SK-N-SH (cell line): Measurements from ENCODE around the gene KCNC4. TPM values are rescaled to one million over a fixed set of nuclear protein-coding genes. Genes with fewer than 3 reads are reported as not detected.

Experiments
- CTCF ChIA-PET: fragments of 300-600, 350-600 bp; formaldehyde crosslinking; extraction: SDS; loops from one replicate; lab custom pipeline; 2021; lab: Yijun Ruan, JAX
- POLR2A ChIA-PET: fragments of 350-600 bp; sonication (Branson Sonifier 250); formaldehyde crosslinking; extraction: SDS; loops from one replicate; lab custom pipeline; 2020; ENCODE audit warnings: antibody characterized with exemption, inconsistent platforms; lab: Yijun Ruan, JAX
- DNase-seq: peaks from one replicate; pipeline ENCODE4 v3.0.0; 2012
- H2AFZ ChIP-seq: fragments of 200-600 bp; sonication (generic); 2 replicates; pipeline ENCODE4 v1.8.1; 2016; ENCODE audit warnings: antibody characterized with exemption, mild to moderate bottlenecking, low read depth
- H3F3A ChIP-seq: fragments of 200-600 bp; sonication (generic); replicated peaks from 2 replicates; pipeline ENCODE3; 2016; ENCODE audit warnings: antibody characterized with exemption, mild to moderate bottlenecking; ENCODE audit not compliant: insufficient read depth
- H3K27ac ChIP-seq, 2 experiments: fragments of 200-500 bp in 1 of 2; fragments of 200-600 bp in 1 of 2; sonication (Bioruptor generic) in 1 of 2; sonication (generic), shearing (Covaris generic) in 1 of 2; 2 replicates each; pipeline versions ENCODE4 v1.5.1 to v1.6.1; 2014 to 2016; ENCODE audit warnings: low read depth in 2 of 2, inconsistent platforms in 1 of 2, low read length in 1 of 2, mild to moderate bottlenecking in 1 of 2, mixed read lengths in 1 of 2
- H3K27me3 ChIP-seq: fragments of 200-600 bp; sonication (generic), shearing (Covaris generic); 2 replicates; pipeline ENCODE4 v1.6.1; 2016; ENCODE audit warnings: mixed run types; ENCODE audit not compliant: insufficient read depth
- H3K36me3 ChIP-seq, 2 experiments: fragments of 200-500 bp in 1 of 2; fragments of 200-600 bp in 1 of 2; sonication (Bioruptor generic) in 1 of 2; sonication (generic) in 1 of 2; replicated peaks in 1 of 2; 2 replicates each; pipeline versions ENCODE3 to v1.5.1; 2014 to 2016; ENCODE audit warnings: low read length in 1 of 2, mild to moderate bottlenecking in 1 of 2; ENCODE audit not compliant: insufficient read depth in 2 of 2, control insufficient read depth in 1 of 2
- H3K4me1 ChIP-seq, 2 experiments: fragments of 200-500 bp in 1 of 2; fragments of 200-600 bp in 1 of 2; sonication (Bioruptor generic) in 1 of 2; sonication (generic), shearing (Covaris generic) in 1 of 2; 2 replicates each; pipeline versions ENCODE4 v1.5.1 to v1.6.1; 2014 to 2016; ENCODE audit warnings: low read depth in 1 of 2, low read length in 1 of 2, mixed run types in 1 of 2; ENCODE audit not compliant: insufficient read depth in 2 of 2, control insufficient read depth in 1 of 2
- H3K4me2 ChIP-seq: fragments of 200-600 bp; sonication (generic), shearing (Covaris generic); 2 replicates; pipeline ENCODE4 v1.6.1; 2017; ENCODE audit warnings: mixed run types
- H3K4me3 ChIP-seq, 2 experiments: fragments of 200-500 bp in 1 of 2; fragments of 200-600 bp in 1 of 2; sonication (Bioruptor generic) in 1 of 2; sonication (generic), shearing (Covaris generic) in 1 of 2; 2 replicates each; pipeline versions ENCODE4 v1.5.1 to v1.8.1; 2014 to 2016; ENCODE audit warnings: low read depth in 2 of 2, inconsistent platforms in 1 of 2, low read length in 1 of 2, mild to moderate bottlenecking in 1 of 2, mixed read lengths in 1 of 2, moderate library complexity in 1 of 2
- H3K79me2 ChIP-seq: fragments of 200-600 bp; sonication (generic); 2 replicates; pipeline ENCODE4 v1.8.1; 2017; ENCODE audit warnings: mild to moderate bottlenecking; ENCODE audit not compliant: insufficient read depth
- H3K9ac ChIP-seq: fragments of 200-600 bp; sonication (generic); 2 replicates; pipeline ENCODE4 v1.6.1; 2017; ENCODE audit warnings: mixed run types
- H3K9me2 ChIP-seq: fragments of 200-600 bp; sonication (generic); 2 replicates; pipeline ENCODE4 v1.6.1; 2017; ENCODE audit warnings: mixed run types
- H3K9me3 ChIP-seq: fragments of 200-600 bp; sonication (generic); 2 replicates; pipeline ENCODE4 v1.6.1; 2017; ENCODE audit warnings: mixed run types, mild to moderate bottlenecking, moderate library complexity
- H4K20me1 ChIP-seq: fragments of 200-600 bp; sonication (generic); 2 replicates; pipeline ENCODE4 v1.6.1; 2017; ENCODE audit warnings: mild to moderate bottlenecking, mixed run types; ENCODE audit not compliant: insufficient read depth
- ELF1 ChIP-seq: IDR thresholded peaks from 2 replicates; pipeline ENCODE4 v1.4.0; 2012
- EZH2phosphoT487 ChIP-seq: fragments of 200-600 bp; sonication (generic); IDR thresholded peaks from 2 replicates; pipeline ENCODE4 v1.6.1; 2017; ENCODE audit warnings: low read depth, mixed run types, mild to moderate bottlenecking, antibody characterized with exemption, moderate library complexity, borderline replicate concordance
- FOSL2 ChIP-seq: IDR thresholded peaks from 2 replicates; pipeline ENCODE4 v1.4.0; 2012; ENCODE audit warnings: low read depth, mild to moderate bottlenecking, moderate library complexity, borderline replicate concordance
- GATA2 ChIP-seq: sonication (generic); formaldehyde crosslinking; IDR thresholded peaks from 2 replicates; pipeline ENCODE4 v1.5.0; 2020; ENCODE audit warnings: mild to moderate bottlenecking, missing genetic modification reagents
- MEF2A ChIP-seq: IDR thresholded peaks from 2 replicates; pipeline ENCODE4 v1.4.0; 2012; ENCODE audit warnings: low read depth, borderline replicate concordance
- NFIC ChIP-seq: IDR thresholded peaks from 2 replicates; pipeline ENCODE4 v1.4.0; 2012; ENCODE audit warnings: borderline replicate concordance
- NRF1 ChIP-seq: IDR thresholded peaks from 2 replicates; pipeline ENCODE4 v1.6.1; 2012; ENCODE audit warnings: low read depth, mild to moderate bottlenecking, low read length
- POLR2AphosphoS5 ChIP-seq: IDR thresholded peaks from 2 replicates; pipeline ENCODE4 v1.6.1; 2012; ENCODE audit warnings: low read depth, low read length
- RAD21 ChIP-seq: IDR thresholded peaks from 2 replicates; pipeline ENCODE4 v1.6.1; 2012; ENCODE audit warnings: mild to moderate bottlenecking, low read length
- REST ChIP-seq: IDR thresholded peaks from 2 replicates; pipeline ENCODE4 v1.6.1; 2012; ENCODE audit warnings: mild to moderate bottlenecking, low read depth, low read length, moderate library complexity
- RFX5 ChIP-seq: IDR thresholded peaks from 2 replicates; pipeline ENCODE4 v1.6.1; 2012; ENCODE audit warnings: mild to moderate bottlenecking, improper control_type of control experiment, low read length
- RXRA ChIP-seq: IDR thresholded peaks from 2 replicates; pipeline ENCODE4 v1.4.0; 2012; ENCODE audit warnings: low read depth, mild to moderate bottlenecking, borderline replicate concordance
- SIN3A ChIP-seq: IDR thresholded peaks from 2 replicates; pipeline ENCODE4 v1.6.1; 2012; ENCODE audit warnings: low read depth, mild to moderate bottlenecking, low read length, moderate library complexity, borderline replicate concordance
- SMC3 ChIP-seq: IDR thresholded peaks from 2 replicates; pipeline ENCODE4 v1.6.1; 2012; ENCODE audit warnings: low read depth, low read length, improper control_type of control experiment
- TAF1 ChIP-seq: IDR thresholded peaks from 2 replicates; pipeline ENCODE4 v1.6.1; 2012; ENCODE audit warnings: low read depth, mild to moderate bottlenecking, low read length, moderate library complexity, borderline replicate concordance
- TEAD4 ChIP-seq: IDR thresholded peaks from 2 replicates; pipeline ENCODE4 v1.4.0; 2012; ENCODE audit warnings: mild to moderate bottlenecking, borderline replicate concordance; ENCODE audit not compliant: insufficient read depth
- YY1 ChIP-seq: IDR thresholded peaks from 2 replicates; pipeline ENCODE4 v1.4.0; 2012; ENCODE audit warnings: low read depth, mild to moderate bottlenecking
- WGBS: methylation state at CpG from one replicate; pipeline ENCODE4 v1.1.6; 2017; ENCODE audit warnings: low lambda C conversion rate; 5-methylcytosine and 5-hydroxymethylcytosine counted together
- polyA plus RNA-seq, 3 experiments: library from polyadenylated mRNA; depleted of rRNA; stranded (reverse); fragments of >200 nt; gene quantifications; 2 replicates each; pipeline ENCODE4 v1.2.3, GENCODE V29; 2012
- TF ChIP-seq, protein P1 (sequence below): fragments of 200-600 bp; sonication (generic); IDR thresholded peaks from 2 replicates; pipeline ENCODE4 v1.6.1; 2017; ENCODE audit warnings: antibody characterized with exemption, mild to moderate bottlenecking, moderate library complexity

KCNC4 gene
- polyA plus RNA-seq, 1 of the 3 experiments (the other 2 are of a cell fraction) = 0.51 TPM

DNA sequence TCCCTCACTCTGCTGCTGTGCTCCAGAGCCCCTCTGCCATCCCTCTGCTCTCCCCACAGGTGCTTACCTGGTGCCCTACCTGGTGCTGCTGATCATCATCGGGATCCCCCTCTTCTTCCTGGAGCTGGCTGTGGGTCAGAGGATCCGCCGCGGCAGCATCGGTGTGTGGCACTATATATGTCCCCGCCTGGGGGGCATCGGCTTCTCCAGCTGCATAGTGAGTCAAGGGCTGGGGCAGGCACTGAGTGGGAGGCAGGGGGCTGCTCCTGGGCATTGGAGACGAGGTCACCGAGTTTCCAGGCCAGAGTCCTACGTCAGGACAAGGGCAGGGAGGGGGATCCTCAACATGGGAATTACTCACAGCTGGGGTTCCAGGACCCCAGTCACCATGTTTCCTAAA lies 38.1 kb upstream of the KCNC4 start:
- CTCF ChIA-PET = interaction anchor here (0.7 to 6.6 kb wide), 20 partner anchors 8 to 288 kb away, joined by 3 to 30 read pairs (median 5); no protein-coding TSS in a partner anchor
- Histone ChIP-seq H3K4me2 (no peak overlapping the region), H3K4me1 (peaks cover 0 to 80% of the 10 kb centered on the region in 2 experiments; a peak in 2 of 4 replicates)

GRCh38 chr1:110173466-110174105 lies 36.5 kb upstream of the KCNC4 start:
- Histone ChIP-seq H3K4me1 (peaks cover 0 to 80% of the 10 kb centered on the region in 2 experiments; a peak in 2 of 4 replicates), H3K9me2 (no peaks in the 10 kb centered on the region), H3K27me3 (no peaks in the 10 kb centered on the region), H3K9me3 (no peaks in the 10 kb centered on the region), H3K36me3 (no peaks in the 10 kb centered on the region), H3K4me3 (no peak overlapping the region), H3F3A (no peaks in the 10 kb centered on the region), H2AFZ (no peak overlapping the region), H3K79me2 (no peaks in the 10 kb centered on the region), H3K27ac (peak overlapping the region in 1 of 2 experiments; percentile 16; a peak in 2 of 4 replicates), H3K9ac (no peak overlapping the region), H4K20me1 (no peaks in the 10 kb centered on the region), H3K4me2 (no peak overlapping the region)
- ChIA-PET CTCF (interaction anchor here (1.0 to 4.3 kb wide), 8 partner anchors 9 to 139 kb away, joined by 3 to 26 read pairs (median 6); no protein-coding TSS in a partner anchor), POLR2A (no interaction called here)
- 69% methylated on average over 14 of the region's 15 CpGs for WGBS
- no peak for DNase-seq
- TF ChIP-seq SIN3A = no peak
- TF ChIP-seq NRF1 = no peak
- no peak for TF ChIP-seq MEF2A
- TF ChIP-seq REST = no peak
- TF ChIP-seq, protein P1, sequence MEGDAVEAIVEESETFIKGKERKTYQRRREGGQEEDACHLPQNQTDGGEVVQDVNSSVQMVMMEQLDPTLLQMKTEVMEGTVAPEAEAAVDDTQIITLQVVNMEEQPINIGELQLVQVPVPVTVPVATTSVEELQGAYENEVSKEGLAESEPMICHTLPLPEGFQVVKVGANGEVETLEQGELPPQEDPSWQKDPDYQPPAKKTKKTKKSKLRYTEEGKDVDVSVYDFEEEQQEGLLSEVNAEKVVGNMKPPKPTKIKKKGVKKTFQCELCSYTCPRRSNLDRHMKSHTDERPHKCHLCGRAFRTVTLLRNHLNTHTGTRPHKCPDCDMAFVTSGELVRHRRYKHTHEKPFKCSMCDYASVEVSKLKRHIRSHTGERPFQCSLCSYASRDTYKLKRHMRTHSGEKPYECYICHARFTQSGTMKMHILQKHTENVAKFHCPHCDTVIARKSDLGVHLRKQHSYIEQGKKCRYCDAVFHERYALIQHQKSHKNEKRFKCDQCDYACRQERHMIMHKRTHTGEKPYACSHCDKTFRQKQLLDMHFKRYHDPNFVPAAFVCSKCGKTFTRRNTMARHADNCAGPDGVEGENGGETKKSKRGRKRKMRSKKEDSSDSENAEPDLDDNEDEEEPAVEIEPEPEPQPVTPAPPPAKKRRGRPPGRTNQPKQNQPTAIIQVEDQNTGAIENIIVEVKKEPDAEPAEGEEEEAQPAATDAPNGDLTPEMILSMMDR = no peak
- no peak for TF ChIP-seq EZH2phosphoT487
- no peak for TF ChIP-seq RXRA
- TF ChIP-seq RAD21 = no peak
- TF ChIP-seq NFIC = no peak
- no peak for TF ChIP-seq FOSL2
- TF ChIP-seq POLR2AphosphoS5 = no peak
- TF ChIP-seq TEAD4 = no peak
- no peak for TF ChIP-seq YY1
- TF ChIP-seq SMC3 = no peak
- no peak for TF ChIP-seq ELF1

More for the DNA sequence above, 38.1 kb upstream of the KCNC4 start:
- H4K20me1 ChIP-seq = no peaks in the 10 kb centered on the region
- TF ChIP-seq GATA2 = no peak
- TF ChIP-seq TAF1 = no peak
- TF ChIP-seq EZH2phosphoT487 = no peak
- TF ChIP-seq RXRA = no peak
- TF ChIP-seq TEAD4 = no peak
- no peak for TF ChIP-seq ELF1
- no peak for TF ChIP-seq RFX5
- TF ChIP-seq, all 33 proteins: peak for 0
- POLR2A ChIA-PET = interaction anchor here (0.6 to 1.5 kb wide), 2 partner anchors 15 to 16 kb away, joined by 5 to 6 read pairs; no protein-coding TSS in a partner anchor
- Histone ChIP-seq H3K4me3 (no peak overlapping the region; a peak in 1 of 4 replicates), H3K27ac (peak overlapping the region in 1 of 2 experiments; percentile 96; a peak in 2 of 4 replicates), H3K9me2 (no peaks in the 10 kb centered on the region), H3F3A (no peaks in the 10 kb centered on the region), H3K9me3 (no peaks in the 10 kb centered on the region), H3K27me3 (no peaks in the 10 kb centered on the region), H3K9ac (no peak overlapping the region), H3K36me3 (no peaks in the 10 kb centered on the region), H2AFZ (no peak overlapping the region), H3K79me2 (no peaks in the 10 kb centered on the region)
- 36% methylated on average over 6 of the region's 10 CpGs for WGBS
- DNase-seq = no peak
